ENCODE measurements around the gene EGFL7.
"Not testable (repeated sequence)": the region's sequence is repeated elsewhere in the genome, so short reads cannot be mapped to it uniquely, and the experiment has no call there.

The EGFL7 gene

DNA sequence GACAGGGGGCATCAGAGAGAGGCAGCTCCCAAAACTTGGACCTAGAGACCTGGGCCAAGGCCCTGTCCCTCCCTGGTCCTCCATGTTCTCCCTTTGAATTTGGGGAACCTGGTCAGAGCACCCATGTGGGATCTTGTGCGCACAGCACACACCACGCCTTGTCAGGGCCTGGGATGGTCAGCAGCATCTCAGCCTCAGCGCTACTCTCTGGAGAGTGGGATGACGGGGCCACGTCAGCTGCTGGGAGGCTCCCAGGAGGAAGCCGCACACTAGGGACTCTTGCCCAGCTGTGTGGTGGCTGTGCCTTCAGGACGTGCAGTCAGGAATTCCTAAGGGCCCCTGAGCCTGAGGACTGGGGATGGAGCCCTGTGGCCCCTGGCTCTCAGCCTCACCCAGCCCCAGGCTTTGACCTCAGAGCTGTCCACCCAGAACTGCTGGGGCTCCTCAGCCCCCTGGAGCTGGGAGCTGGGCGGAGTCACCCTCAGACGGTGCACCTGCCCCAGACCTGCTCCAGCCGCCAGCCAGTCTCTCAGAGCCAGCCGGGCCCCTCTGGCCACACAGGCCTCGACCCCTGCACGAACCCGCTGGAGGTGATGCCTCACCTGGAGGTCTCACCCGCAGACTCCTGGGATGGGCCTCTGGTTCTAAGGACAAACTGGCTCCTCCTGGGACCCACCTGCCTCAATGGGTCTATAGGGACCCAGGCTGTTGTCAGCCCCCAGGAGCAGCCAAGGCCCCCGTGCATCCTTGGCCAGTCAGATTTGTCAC, 38.3 kb upstream of the EGFL7 start:
- DNase-seq (ENCODE audit: low read depth in 2 of 2), result no peak

DNA sequence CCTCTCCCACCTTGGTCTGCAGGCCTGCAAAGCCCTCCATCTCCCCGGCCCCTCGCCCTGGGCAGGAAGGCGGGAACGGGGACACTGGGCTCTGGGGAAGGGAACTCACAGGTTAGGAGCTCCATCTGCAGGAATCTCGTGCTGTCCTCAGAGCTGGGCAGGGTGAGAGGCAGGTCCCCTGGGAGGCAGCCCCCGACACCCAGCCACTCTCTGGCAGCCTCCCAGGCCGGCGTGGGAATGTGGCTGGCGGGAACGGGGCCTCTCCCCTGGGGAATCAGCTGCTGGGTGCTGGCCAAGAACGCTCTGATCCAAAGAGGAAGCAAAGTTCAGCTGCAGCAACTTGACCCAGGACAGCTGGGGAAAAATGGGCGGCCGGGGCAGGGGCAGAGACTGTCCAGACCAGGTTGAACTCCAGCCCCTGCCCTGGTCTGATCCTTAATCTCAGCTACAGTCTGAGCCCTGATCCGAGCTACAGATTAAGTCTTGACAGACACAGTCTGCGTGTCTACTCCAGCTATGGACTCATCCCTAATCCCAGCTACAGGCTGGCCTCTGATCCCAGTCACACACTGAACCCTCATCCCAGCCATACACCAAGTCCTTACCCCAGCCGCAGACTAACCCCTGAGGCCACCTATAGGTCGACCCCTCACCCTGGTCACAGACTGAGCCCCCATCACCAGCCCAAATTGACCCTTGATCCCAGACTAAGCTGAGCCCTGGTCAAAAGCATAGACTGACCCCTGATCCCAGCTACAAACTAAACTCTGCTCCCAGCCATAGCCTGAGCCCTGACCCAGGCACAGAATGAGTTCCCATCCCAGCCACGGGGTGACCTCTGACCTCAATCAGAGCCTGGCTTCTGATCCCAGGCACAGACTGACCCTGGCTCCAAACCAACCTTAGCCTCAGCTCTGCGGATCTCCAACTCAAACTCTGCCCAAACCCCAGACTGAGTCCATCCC, 37.3 kb upstream of the EGFL7 start:
- DNase-seq (ENCODE audit: low read depth in 2 of 2), result no peak

DNA sequence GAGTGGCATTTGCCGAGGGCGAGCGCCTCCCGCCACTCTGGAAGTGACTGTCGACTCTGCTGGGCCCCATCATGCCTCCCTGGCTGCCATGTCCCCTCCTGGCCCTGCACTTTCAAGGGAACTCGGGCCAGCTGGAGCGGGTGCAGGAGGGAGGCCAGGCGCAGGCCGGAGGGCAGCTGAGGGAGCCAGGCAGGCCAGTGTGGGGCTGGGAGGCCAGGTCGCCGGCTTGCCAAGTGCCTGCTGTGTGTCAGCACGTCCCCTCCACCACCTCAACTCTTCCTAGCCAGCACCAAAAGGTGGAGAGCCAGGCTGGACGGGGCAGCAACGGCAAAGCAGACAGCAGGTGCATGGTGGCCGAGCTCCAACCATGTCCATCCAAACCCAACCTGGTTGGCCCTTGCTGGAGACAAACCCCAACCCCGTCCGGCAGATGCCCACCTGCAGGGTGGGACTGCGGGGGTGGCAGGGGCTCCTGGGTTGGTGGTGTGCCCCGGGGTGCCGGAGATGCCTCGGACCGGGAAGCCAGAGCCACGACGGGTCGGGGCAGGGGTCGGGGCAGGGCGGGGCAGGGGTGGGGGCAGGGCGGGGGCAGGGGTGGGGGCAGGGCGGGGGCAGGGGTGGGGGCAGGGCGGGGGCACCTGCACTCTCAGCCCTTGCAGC, 36.5 kb upstream of the EGFL7 start:
- no peak for DNase-seq (ENCODE audit: low read depth in 2 of 2)

DNA sequence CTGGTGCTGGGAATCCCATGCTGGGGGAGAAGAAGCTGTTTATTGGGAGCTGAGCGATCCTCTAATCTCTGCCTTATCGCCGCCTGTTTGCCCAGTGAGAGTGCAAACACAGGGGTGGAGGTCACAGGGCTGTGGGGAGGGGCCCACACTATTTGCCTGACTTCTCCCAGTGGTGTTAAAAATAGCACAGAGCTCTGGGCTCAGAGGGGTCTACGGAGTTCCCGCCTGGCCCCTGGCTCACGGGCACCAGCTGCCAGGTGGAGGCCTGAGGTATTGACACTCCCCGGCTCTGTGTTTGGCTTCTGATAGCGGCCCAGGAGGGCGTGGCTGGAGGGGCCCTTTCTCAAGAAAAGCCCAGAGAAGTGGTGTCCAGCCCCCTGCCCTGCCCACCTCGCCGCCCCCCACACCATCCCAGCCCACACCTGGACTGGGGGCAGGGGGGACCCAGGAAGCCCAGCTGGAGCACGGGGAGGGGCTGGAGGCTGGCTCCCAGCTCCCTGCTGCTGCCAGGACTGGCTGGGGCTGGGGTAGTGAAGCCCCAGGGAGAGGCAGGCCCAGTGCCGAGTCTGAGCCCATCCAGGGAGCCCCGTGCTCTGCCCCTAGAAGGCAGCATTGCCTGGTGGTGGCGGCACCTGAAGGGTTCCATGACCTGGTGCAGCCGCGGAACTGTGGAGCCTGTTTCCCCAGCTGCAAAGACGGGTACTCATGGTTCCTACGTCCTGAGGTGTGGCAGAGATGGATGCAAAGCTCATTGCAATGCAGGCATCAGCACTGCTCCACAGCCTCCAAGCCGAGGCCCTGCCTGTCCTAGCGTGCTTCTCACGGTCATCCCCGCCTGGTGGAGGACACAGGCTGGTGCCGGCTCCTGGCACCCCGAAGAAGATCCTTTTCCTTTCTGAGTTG, 35.7 kb upstream of the EGFL7 start:
- DNase-seq (ENCODE audit: low read depth in 2 of 2), result no peak

DNA sequence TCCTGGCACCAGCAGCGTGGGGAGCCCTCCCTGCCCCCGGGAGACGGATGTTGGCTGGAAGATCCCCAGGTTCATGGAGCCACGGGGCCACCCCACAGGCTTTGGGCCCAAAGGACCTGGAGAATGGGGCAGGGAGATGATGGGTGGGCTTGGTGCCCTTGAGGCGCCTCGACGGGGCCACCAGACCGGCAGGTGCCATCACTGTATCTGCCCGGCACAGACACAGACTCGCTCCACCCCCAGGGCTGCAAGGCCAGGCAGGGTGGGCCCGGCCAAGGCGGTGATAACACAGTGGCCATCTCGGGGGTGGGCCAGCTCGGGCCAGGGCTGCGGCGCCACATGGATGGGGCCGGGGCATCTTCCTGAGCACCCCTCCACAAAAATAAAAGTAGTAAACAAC, 35.0 kb upstream of the EGFL7 start:
- no peak for DNase-seq (ENCODE audit: low read depth in 2 of 2)

DNA sequence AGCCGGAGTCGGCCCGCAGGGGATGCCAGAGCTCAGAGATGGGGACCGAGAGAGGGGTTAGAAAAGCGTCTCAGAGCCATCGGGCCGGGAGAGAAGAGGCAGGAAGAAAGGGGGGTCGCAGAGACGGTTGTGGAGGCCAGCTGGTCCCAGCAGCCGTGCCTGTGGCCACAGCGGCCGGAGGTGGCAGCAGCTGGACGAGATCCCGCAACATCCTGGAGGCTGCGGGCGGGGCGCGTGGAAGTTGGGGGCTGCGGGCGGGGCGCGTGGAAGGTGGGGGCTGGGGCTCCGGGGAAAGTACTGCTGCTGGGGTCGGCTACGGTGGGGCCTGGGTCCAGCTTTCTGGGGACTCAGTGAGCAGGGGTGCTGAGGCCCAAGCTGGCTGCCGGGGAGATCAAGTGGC, 34.4 kb upstream of the EGFL7 start:
- no peak for DNase-seq (ENCODE audit: low read depth in 2 of 2)

DNA sequence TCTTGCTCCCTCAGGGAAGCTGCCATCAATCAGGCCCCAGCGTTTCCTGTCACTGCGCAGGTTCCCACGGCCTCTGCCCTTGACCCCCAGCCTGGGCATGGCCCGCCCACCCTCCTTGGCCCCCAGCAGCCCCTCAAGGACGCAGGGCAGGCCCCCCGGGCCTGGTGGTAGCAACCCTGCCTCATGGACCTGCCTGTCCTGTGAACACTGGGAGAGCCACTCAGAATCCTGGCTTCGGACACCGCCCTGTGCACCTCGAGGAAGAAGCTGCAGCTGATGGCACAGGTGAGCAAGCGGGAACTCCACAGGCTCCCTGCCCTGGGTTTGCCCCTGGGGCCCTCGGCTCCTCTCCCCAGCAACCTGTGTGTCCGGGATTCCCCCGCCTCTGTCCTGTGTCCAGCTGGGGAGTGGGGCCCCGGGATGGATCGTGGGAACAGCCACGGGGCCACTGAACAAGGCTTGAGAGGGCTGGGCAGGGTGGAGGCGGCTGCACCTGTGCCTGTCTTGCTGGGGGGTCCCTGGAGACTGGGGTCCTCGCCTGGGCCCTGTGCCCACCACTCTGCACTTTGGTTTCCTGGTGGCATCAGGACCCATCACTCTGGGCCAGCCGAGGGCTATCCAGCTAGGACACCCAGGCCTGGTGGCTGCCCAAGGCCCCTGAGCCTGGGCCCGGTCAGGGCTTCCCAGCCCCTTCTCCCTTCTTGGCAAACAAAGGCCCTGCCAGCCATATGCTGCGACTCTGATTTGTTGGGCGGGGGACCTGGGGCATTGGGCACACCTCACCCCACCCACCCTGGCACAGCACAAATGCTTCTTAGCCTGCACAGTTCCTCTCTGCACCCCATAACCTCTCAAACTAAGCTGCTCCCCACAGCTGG, 33.5 kb upstream of the EGFL7 start:
- no peak for DNase-seq (ENCODE audit: low read depth in 2 of 2)

DNA sequence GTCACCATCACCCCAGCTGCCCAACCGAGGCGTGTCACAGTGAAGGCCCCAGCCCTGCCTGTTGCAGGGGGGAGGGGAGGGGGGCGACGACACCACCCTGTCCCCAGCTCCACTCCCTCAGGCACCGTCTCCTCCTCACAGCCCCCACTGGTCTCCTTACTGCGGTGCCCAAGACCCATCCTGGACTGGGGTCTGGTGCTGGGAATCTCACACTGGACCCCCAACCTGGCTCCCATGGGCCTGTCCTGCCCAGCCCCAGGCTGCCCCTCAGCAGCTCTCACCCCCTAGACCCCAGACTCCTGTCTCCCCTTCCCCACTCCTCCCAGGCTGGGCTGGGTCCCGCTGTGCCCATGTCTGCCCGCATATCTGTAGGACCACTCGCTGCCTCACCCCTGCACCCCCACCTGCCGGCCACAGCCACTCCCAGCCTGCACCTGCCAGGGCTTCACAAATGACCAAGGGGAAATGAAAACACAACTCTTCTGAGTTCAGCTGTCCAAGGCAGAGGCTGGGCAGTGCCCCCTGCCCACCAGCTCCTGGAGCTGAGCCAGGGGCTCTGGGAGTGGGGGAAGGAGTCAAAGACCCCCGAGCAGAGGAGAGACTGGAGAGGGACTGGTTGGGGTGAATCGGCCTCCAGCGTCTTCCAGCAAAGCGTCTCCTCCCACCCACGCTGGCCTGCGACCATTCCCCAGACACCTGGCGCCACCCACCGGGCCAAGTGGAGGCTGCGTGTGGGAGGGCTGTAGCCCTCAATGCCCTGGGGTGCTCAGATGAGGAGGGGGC, 32.6 kb upstream of the EGFL7 start:
- peak in 1 of 2 donors; percentile 46 for DNase-seq (ENCODE audit: low read depth in 2 of 2)

DNA sequence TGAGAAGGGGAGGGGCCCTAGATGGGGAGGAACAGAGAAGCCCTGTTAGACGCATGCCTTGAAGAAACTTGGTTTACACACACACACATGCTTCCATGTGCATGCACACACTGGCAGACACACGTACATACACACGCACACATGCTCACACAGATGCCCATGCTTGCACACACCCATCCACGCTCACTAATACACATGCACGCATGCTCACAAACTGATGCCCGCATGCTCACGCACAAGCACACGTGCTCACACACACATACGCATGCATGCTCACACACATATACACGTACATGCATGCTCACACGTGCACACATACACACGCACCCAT, 32.1 kb upstream of the EGFL7 start:
- no peak for DNase-seq (ENCODE audit: low read depth in 2 of 2)

DNA sequence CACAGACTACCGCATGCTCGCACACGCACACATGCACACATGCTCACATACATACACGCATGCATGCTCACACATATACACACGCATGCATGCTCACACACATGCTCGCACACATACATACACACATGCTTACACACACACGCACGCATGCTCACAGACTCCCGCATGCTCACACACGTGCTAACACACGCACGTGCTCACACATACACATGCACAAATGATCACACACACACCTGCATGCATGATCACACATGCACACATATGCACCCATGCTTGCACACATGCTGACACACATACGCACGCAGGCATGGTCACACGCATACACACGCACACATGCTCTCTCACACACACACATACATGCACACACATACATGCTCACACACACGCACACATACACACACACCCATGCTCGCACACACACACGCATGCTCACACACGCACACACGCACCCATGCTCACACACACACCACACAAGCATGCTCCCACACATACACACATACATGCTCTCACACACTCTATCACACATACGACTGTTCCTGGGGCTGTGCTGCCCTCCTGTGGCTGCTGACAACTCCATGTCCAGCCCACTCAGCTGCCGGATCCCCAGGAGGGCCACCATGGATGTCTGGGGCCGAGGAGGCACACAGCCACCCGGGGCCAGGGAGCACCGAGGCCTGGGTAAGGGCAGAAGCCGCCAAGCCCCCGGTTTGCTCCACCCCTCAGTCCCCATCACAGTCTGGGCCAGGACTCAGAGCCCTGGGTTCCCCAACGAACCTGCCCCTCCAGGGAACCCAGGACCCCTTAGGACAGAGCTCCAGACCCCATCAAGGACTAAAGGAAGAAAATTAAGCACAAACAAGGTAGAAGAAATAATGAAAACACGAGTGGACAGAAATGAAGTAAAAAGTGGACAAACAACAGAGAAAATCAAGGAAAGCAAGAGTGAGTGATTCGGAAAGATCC, 31.4 kb upstream of the EGFL7 start:
- DNase-seq (ENCODE audit: low read depth in 2 of 2), result peak; percentile 50 to 61

DNA sequence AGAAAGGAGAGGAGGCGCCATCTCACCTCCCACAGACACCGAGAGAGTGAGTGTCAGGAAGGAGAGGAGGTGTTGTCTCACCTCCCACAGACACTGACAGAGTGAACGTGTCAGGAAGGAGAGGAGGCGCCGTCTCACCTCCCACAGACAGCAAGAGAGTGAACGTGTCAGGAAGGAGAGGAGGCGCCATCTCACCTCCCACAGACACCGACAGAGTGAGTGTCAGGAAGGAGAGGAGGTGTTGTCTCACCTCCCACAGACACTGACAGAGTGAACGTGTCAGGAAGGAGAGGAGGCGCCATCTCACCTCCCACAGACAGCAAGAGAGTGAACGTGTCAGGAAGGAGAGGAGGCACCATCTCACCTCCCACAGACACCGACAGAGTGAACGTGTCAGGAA, 30.6 kb upstream of the EGFL7 start:
- not testable (repeated sequence) for DNase-seq (ENCODE audit: low read depth in 2 of 2)

DNA sequence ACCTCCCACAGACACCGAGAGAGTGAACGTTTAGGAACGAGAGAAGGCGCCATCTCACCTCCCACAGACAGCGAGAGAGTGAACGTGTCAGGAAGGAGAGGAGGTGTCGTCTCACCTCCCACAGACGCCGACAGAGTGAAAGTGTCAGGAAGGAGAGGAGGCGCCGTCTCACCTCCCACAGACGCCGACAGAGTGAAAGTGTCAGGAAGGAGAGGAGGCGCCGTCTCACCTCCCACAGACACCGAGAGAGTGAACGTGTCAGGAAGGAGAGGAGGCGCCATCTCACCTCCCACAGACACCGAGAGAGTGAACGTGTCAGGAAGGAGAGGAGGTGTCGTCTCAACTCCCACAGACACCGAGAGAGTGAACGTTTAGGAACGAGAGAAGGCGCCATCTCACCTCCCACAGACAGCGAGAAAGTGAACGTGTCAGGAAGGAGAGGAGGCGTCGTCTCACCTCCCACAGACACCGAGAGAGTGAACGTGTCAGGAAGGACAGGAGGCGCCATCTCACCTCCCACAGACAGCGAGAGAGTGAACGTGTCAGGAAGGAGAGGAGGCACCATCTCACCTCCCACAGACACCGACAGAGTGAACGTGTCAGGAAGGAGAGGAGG, 30.1 kb upstream of the EGFL7 start:
- DNase-seq (ENCODE audit: low read depth in 2 of 2), result not testable (repeated sequence)

DNA sequence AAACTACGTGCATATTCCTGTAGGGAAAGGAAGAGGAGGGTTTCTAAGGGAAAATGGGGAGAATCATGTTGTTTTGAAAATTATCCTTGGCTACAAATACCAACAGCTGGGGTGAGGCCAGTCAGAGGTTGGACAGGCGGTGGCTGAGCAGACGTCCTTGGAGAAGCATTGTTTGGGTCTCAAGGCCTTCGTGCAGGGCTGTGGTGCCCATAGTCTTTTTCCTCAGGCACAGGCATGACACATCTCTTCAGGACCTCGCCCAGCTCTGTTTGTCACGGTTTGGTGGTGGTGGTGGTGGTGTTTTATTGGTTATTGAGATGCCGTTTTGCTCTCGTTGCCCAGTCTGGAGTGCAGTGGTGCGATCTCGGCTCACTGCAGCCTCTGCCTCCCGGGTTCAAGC, 27.8 kb upstream of the EGFL7 start:
- no peak for DNase-seq (ENCODE audit: low read depth in 2 of 2)

DNA sequence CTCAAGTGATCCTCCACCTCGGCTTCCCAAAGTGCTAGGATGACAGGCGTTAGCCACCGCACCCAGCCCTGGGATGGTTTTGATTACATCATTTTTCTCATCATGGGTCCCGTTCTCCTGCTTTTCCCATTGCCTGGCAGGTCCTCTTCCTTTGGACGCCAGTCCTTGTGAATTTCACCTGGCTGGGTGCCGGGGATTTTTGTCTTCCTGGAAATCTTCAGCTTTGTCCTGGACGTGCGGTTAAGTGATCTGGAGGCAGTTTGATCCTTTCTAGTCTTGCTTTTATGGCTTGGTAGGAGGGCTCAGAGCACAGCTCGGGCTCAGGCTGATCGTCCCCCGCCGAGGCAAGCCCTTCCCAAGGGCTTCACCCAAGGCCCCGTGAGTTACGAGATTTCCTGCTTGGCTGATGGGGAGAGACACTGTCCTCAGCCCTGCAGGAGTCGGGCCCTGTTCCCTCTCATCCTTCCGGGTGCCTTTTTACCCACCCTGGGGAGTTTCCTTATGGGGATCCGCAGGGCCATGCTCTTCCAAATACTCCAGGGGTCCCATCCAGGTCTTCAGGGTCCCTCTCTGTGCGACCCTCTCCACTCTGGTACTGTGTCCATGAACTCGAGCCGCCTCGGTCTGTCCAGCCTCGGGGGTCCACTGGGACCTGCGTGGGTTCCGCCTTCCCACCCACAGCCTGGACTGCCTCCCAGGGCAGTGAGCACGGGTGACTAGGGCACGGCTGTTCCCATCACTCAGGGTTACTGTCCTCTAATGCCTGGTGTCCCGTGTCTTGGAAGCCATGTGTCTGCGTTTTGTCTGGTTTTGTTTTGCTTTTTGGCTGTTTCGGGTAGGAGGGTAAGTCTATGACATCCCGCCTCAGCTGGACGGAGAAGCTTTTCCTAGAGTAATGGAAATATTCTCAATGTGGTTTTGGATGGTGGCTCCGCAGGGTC, 22.3 kb upstream of the EGFL7 start:
- DNase-seq (ENCODE audit: low read depth in 2 of 2), result no peak

DNA sequence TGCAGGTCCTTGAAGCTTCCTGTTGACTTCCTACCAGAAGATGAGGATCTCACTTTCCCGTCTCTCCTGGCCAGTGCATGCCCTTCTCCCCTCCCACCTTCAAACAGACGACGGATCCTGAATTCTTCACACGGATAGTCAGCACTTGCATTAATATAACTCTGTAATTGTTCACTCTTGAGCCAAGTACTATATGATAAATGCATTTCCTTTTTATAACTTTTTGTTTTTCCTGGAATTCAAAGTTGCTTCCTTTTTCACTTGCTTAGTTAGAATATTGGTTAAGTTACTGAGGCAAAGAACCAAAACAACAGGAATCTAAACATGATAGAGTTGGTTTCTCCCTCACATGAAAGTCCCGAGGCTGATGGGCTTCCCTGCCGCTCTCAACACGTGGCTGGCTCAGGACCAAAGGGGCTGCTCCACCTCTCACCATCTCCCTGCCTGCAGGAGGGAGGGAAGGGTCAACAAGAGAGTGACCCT, 20.2 kb upstream of the EGFL7 start:
- no peak for DNase-seq (ENCODE audit: low read depth in 2 of 2)

DNA sequence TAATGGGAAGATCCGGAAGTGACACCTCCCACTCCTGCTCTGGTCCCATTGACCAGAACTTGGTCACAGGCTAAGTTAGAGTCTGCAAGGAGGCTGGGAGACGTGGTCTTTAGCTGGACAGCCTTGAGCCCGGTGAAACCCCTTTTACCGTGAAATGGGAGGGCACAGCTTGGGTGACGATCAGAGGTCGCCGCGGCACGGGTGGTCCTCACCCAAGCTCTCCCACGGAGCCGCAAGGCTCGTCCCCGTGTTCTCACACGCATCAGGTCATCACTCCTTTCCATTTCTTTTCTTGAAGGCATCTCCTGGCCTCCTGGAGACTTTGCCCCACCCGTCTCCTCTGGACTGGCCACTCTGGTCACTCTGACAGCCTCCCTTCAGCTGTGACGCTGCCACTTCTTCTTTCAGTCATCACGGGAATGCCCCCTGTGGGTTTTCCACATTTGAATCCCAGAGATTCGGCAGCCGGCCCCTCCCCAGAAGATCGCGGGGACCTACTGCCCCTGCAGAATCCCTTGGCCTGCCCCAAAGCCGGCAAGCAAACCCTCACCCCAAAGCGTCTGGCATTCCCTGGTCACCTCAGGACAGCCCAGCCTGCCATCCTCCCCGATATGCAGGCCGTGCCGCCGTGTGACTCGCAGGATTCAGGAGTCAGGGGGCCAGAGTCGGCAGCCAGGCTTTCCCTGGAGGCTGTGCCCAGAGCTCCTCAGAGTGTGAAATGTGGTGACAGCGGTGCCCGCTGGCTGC, 18.9 kb upstream of the EGFL7 start:
- no peak for DNase-seq (ENCODE audit: low read depth in 2 of 2)

All from stimulated activated CD8-positive, alpha-beta memory T cell treated with anti-CD3 and anti-CD28 coated beads, Interleukin-2, amount 100 ng/mL, for 1 hour (primary cell).